Hindlimb muscle (tissue), 1 donor: ENCODE measurements around the gene SPSB3. TPM values are rescaled to one million over a fixed set of nuclear protein-coding genes. Genes with fewer than 3 reads are reported as not detected.

ENCODE experiments used
- DNase-seq: peaks from one replicate; pipeline ENCODE4 v3.0.0-alpha.2; 2013
- polyA plus RNA-seq: library from polyadenylated mRNA; unstranded; fragments of 120-200 nt; gene quantifications from one replicate; pipeline ENCODE4 v1.2.1, GENCODE V29; 2013; ENCODE audit not compliant: insufficient read length

The SPSB3 gene
- polyA plus RNA-seq, 1 donor = 30.5 TPM

GRCh38 chr16:1773703-1774447, 8.5 kb downstream of the SPSB3 start:
- DNase-seq = no peak

DNA sequence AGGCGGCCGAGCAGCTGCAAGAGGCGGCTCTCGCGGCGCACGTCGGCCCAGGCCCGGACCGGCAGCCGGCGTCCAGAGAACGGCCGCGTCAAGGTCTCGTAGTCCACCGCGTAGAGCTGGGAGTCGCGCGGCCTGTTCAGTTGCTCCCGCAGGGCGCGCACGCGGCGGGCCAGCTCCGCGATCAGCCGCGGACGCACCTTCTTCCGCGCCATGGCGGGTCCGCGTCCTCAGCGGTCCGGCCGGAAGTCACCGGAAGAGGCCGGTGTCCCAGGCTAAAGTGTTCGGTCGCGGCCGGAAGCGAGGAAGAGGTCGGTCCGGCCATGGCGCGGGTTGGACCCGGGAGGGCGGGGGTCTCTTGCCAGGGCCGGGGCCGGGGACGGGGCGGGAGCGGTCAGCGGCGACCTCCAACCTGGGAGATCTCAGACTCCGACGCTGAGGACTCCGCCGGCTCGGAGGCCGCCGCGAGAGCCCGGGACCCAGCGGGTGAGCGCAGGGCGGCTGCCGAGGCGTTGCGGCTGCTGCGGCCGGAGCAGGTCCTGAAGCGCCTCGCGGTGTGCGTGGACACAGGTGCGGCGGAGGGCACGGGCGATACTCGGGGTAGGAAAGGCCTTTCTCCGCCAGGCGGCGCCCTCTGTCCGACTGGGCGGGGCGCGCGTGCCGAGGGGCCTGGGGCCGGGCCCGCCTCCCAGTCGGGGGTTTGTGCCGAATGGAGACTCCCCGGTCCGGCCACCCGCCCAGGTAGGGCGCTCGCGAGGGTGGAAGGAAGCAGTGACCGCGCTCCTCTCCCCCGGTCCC, 9.3 kb downstream of the SPSB3 start, which contains the start of gene MRPS34:
Gene MRPS34 (minus strand): TSS at position 227 of the 795 bp plus-strand sequence. CDS start 15 bp downstream, at position 212.
- peak; percentile 87 for DNase-seq

DNA sequence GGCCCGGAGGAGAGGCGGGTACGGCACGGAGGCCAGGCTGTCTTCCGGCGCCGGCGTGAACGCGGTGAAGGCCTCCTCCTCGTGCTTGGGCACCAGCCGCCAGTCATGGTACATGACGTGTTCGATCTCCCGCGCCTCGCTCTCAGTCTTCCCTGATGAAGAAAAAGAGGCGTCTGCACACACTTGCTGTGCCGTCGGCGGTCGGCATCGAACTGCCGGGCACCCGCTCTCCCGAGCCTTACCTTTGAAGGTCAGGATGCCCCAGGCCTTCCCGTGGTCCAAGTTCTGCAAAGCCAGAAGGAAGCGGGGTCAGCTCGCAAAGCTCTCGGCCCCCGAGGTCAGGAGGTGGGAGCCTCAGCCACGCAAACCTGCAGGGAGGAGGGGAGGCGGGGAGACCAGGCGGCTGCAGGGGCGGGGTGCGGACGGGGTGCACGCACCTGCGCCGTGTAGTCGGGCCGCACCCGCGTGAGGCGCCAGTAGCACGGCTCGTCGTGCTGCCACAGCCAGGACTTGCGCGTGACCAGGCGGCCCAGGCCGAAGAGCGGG, 9.9 kb downstream of the SPSB3 start, which contains the start of gene EME2:
Gene EME2 (plus strand): TSS at position 449 of the 546 bp plus-strand sequence. CDS start 418 bp downstream, outside the sequence.
- DNase-seq = no peak

DNA sequence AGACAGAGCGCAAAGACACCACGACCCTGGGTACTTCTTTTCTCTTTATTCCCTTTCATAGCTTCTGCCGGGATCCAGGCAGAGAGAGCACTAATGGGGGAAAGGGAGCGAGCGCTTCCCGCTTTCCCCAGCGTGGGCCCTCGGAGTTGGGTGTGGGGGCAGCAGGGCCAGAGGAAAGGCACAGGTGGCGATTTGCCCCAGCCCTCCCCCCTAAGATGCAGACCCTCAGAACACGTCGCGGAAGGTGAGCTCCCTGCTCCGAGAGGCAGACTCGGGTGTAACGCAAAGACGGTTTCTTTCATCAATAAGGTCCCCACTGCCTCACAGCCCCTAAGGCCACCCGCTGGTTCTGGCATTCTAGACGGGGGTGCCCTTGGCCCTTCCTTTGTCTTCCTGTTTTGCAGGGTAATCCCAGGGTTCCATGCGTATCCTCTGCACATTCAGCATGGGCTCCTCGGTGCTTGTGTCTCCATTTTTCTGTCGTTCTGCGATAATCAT, 10.5 kb downstream of the SPSB3 start:
- no peak for DNase-seq

- peak; percentile 73 for DNase-seq
Observed at GRCh38 chr16:1771188-1771863, 11.0 kb downstream of the SPSB3 start, which contains the start of gene NME3. Gene NME3 (minus strand): TSS chr16:1771543. CDS start chr16:1771534, 9 bp downstream.

- DNase-seq = no peak
Observed at GRCh38 chr16:1770328-1771187, 11.8 kb downstream of the SPSB3 start.

DNA sequence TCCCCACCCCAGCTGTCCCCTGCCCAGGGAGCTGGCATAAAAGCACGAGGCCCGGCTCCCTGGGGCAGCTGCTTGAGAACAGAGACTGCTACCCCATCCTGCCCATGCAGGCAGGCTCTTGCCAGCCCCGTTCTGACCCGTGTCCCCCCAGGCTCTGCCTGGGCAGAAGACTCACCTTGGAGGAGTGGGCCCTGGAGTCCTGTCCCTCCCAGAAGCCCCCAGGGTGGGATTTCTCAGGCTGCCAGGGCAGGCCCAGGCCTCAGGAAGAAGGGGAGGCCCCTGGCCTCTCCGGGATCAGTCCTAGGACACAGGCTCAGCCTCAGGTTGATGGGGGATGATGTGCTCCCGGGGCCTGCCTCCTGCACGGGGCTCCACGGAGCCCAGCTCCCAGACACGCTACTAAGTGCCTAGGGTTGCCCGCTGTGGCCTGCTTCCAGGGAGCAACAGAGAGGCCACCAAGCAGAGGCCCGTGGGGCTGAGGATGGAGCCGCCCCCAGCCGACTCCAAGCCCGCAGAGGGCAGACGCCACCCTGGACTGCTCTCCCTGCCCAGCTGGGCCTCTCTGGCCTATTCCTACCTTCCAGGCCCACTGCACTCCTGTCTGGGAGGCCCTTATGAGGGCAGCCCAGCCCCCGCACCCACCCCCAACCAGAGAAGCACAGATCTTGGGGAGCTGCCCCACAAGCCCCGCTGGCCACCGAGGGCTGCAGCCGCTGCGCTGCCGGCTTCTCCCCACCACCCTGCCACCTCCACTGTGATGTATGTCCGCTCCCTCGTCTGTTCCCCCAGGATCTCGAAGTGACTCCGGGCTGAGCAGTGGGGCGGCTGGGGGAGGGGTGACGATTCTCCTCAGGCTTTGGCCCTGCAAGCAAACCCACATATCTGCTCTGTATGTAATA, 12.7 kb downstream of the SPSB3 start:
- DNase-seq = no peak

DNA sequence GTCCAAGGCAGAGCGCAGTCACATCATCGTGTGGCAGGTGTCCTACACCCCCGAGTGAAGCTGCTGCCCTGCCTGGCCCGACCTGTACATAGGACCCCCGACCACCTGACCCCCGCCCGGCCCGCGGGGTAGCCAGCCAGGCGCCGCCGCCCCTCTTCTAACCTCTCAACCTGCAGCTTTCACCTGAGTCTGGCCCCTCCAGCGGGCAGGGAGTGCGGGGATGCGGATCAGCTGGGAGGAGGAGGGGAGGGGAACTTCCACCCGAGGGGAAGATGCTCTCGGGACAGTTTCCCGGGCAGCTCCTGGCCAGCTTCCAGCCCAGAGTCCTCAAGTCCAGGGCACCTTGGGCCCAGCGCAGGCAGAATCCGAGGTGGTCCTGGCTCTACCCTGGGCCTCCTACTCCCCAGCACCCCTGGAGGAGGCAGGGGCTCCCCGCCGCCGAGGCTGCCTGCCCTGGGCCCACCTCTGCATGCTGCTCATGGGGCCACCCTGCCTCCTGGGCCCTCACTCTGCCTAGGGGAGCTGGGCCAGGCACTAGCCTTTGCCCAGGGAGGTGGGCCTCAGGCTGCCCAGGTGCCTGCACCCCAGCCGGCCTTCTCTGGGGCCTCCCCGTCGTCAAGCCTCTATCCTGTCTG, 13.5 kb downstream of the SPSB3 start:
- no peak for DNase-seq

DNA sequence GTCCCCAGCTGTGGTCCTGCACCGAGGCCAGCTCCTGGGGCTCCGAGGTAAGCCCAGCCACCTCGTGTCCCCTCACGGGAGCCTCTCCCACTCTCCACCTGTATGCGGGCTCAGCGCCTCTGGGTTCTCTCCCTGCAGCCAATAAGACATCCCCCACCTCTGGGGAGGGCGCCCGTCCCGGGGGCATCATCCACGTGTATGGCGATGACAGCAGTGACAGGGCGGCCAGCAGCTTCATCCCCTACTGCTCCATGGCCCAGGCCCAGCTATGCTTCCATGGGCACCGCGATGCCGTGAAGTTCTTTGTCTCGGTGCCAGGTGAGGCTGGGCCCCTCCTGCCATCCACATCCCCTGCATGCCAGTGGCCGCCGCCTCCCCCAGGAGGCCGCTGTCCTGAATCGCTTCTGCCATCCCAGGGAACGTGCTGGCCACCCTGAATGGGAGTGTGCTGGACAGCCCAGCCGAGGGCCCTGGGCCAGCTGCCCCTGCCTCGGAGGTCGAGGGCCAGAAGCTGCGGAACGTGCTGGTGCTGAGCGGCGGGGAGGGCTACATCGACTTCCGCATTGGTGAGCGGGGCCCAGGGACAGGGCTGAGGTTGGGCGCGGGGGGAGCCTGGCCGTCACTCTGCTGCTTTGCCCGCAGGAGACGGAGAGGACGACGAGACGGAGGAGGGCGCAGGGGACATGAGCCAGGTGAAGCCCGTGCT, 14.2 kb downstream of the SPSB3 start:
- DNase-seq = no peak

- DNase-seq = no peak
Observed at GRCh38 chr16:1767116-1767994, 15.0 kb downstream of the SPSB3 start.

GRCh38 chr16:1766701-1767100, 15.7 kb downstream of the SPSB3 start:
- no peak for DNase-seq

GRCh38 chr16:1766231-1766630, 16.1 kb downstream of the SPSB3 start:
- no peak for DNase-seq

DNA sequence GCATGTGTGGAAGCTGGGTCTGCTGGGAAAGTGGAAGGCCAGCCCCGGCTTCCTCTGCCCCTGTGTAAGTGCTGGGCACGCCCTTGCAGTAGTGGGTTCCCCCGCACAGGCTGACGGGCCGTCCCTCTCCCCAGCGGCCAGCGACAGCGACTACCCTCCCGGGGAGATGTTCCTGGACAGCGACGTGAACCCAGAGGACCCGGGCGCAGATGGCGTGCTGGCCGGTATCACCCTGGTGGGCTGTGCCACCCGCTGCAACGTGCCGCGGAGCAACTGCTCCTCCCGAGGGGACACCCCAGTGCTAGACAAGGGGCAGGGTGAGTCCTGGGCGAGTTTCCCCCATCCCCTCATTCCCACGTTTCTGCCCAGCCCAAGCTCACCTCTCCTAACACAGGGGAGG, 16.5 kb downstream of the SPSB3 start:
- DNase-seq = no peak

- no peak for DNase-seq
Observed at GRCh38 chr16:1764971-1765370, 17.4 kb downstream of the SPSB3 start.

DNA sequence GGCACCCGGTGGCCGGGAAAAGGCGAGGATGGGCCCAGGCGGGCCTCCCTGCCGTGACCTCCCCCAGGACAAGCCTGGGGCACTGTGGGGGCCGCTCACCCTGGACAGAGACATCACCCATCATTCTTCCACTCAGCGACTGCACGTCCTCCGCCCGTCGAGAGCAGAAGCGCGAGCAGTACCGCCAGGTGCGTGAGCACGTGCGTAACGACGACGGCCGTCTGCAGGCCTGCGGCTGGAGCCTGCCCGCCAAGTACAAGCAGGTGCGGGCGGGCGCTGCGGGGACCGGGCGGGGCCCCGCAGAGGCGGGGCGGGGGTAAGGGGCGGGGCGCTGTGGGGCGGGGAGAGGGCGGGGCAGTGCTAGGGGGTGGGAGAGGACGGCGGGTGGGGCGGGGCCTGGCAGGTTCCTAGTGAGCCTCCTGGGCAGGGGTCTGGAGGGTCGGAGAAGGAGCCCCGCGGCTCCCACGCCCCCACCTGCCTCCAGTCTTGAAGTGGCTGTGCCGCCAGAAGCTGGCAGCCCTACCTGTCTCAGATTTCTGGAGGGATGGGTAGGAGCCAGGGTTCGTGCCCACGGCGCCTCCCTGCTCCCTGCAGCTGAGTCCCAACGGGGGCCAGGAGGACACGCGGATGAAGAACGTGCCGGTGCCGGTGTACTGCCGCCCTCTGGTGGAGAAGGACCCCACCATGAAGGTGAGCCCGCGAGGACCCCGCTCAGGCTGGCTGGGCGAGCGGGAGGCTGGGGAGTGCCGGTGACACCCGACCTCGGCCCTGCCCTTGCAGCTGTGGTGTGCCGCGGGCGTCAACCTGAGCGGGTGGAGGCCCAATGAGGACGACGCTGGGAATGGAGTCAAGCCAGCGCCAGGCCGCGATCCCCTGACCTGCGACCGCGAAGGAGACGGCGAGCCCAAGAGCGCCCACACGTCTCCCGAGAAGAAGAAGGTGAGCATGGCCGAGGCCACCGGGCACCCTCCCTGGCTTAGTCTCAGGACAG, 18.6 kb downstream of the SPSB3 start:
- no peak for DNase-seq

- DNase-seq = no peak
Observed at GRCh38 chr16:1762879-1763520, 19.4 kb downstream of the SPSB3 start.
